Prostate gland (tissue), 2 donors: ENCODE measurements around the gene GALNT2.

Experiments used
- CTCF ChIP-seq, 4 experiments: fragments of 200-600 bp in 2 of 4; fragments of 450-650 bp in 2 of 4; sonication (generic) in 2 of 4; IDR thresholded peaks; 1 replicate in 3 of 4; 2 replicates in 1 of 4; pipeline ENCODE4 v1.5.1; 2016 to 2019; ENCODE audit warnings: antibody characterized with exemption in 4 of 4, mild to moderate bottlenecking in 2 of 4, moderate library complexity in 2 of 4
- POLR2A ChIP-seq: fragments of 450-650 bp; IDR thresholded peaks from one replicate; pipeline ENCODE4 v1.6.1; 2016; ENCODE audit warnings: antibody characterized with exemption, mild to moderate bottlenecking
- POLR2AphosphoS5 ChIP-seq: sonication (generic); formaldehyde crosslinking; IDR thresholded peaks from one replicate; pipeline ENCODE4 v1.6.1; 2017; ENCODE audit warnings: antibody characterized with exemption

GRCh38 chr1:230319014-230319747 lies 252.1 kb downstream of the GALNT2 start:
- TF ChIP-seq CTCF (IDR thresholded peaks at IDR 0.05), result no peak
- TF ChIP-seq POLR2A, result no peak
- no peak for TF ChIP-seq POLR2AphosphoS5
